Raji (cell line): ENCODE data around the gene TBX1.

Experiments used
- POLR2A ChIP-seq: IDR thresholded peaks from 2 replicates; pipeline ENCODE4 v1.6.1; 2011; ENCODE audit warnings: low read depth, low read length, control low read depth; ENCODE audit not compliant: insufficient read depth

TBX1 gene

GRCh38 chr22:19732403-19733113 is 28.0 kb upstream of the TBX1 start:
- TF ChIP-seq POLR2A: no peak

- TF ChIP-seq POLR2A: no peak
These were observed 26.8 kb upstream of the TBX1 start for GRCh38 chr22:19733755-19734154.

- no peak for TF ChIP-seq POLR2A
These were observed 26.4 kb upstream of the TBX1 start for GRCh38 chr22:19734163-19734562.

- TF ChIP-seq POLR2A: no peak
These were observed 25.7 kb upstream of the TBX1 start for GRCh38 chr22:19734837-19735382.

- no peak for TF ChIP-seq POLR2A
These were observed 24.7 kb upstream of the TBX1 start for GRCh38 chr22:19735665-19736510.

GRCh38 chr22:19737846-19738663 is 22.5 kb upstream of the TBX1 start:
- TF ChIP-seq POLR2A: no peak

- TF ChIP-seq POLR2A: no peak
These were observed 21.7 kb upstream of the TBX1 start for GRCh38 chr22:19738664-19739447.

GRCh38 chr22:19739448-19739895 is 21.1 kb upstream of the TBX1 start:
- no peak for TF ChIP-seq POLR2A

GRCh38 chr22:19739911-19740449 is 20.6 kb upstream of the TBX1 start:
- no peak for TF ChIP-seq POLR2A

- TF ChIP-seq POLR2A: no peak
These were observed 20.0 kb upstream of the TBX1 start for GRCh38 chr22:19740586-19740985.

GRCh38 chr22:19741053-19741452 is 19.5 kb upstream of the TBX1 start:
- no peak for TF ChIP-seq POLR2A

- no peak for TF ChIP-seq POLR2A
These were observed 18.2 kb upstream of the TBX1 start for GRCh38 chr22:19742160-19743066.

- TF ChIP-seq POLR2A: no peak
These were observed 17.5 kb upstream of the TBX1 start for GRCh38 chr22:19743081-19743480.
